HG03460 (cell line): ENCODE results near the gene COX6A1.

Source experiments
- ATAC-seq: cut with Tn5 transposase; IDR thresholded peaks from one replicate; pipeline ENCODE4 v1.9.1; 2021; ENCODE audit not compliant: unreplicated experiment

The COX6A1 gene

GRCh38 chr12:120437735-120438494 lies at the start of gene COX6A1:
TSS of gene COX6A1 (plus strand) at chr12:120438113. CDS start at chr12:120438127, 14 bp downstream.
- peak; percentile 94 for ATAC-seq

- ATAC-seq: no peak
Observed at GRCh38 chr12:120388691-120389481, 49.0 kb upstream of the COX6A1 start.

- ATAC-seq: no peak
Observed at GRCh38 chr12:120390540-120391120, 47.3 kb upstream of the COX6A1 start.

GRCh38 chr12:120394483-120395367 lies 43.2 kb upstream of the COX6A1 start:
- no peak for ATAC-seq

GRCh38 chr12:120397824-120398540 lies 39.9 kb upstream of the COX6A1 start:
- no peak for ATAC-seq

- no peak for ATAC-seq
Observed at GRCh38 chr12:120399531-120399930, 38.4 kb upstream of the COX6A1 start.

- ATAC-seq: no peak
Observed at GRCh38 chr12:120402217-120402616, 35.7 kb upstream of the COX6A1 start.

GRCh38 chr12:120403869-120404268 lies 34.0 kb upstream of the COX6A1 start:
- ATAC-seq: no peak

GRCh38 chr12:120404271-120404670 lies 33.6 kb upstream of the COX6A1 start:
- ATAC-seq: no peak

GRCh38 chr12:120406069-120406468 lies 31.8 kb upstream of the COX6A1 start:
- ATAC-seq: no peak

- no peak for ATAC-seq
Observed at GRCh38 chr12:120406553-120406952, 31.4 kb upstream of the COX6A1 start.

GRCh38 chr12:120408771-120409170 lies 29.1 kb upstream of the COX6A1 start:
- ATAC-seq: no peak

- ATAC-seq: no peak
Observed at GRCh38 chr12:120412421-120412820, 25.5 kb upstream of the COX6A1 start.

GRCh38 chr12:120413901-120414695 lies 23.8 kb upstream of the COX6A1 start:
- no peak for ATAC-seq

- ATAC-seq: no peak
Observed at GRCh38 chr12:120416490-120417216, 21.3 kb upstream of the COX6A1 start.

- no peak for ATAC-seq
Observed at GRCh38 chr12:120417917-120418580, 19.9 kb upstream of the COX6A1 start.

GRCh38 chr12:120421701-120422100 lies 16.2 kb upstream of the COX6A1 start:
- ATAC-seq: no peak

GRCh38 chr12:120422892-120423456 lies 14.9 kb upstream of the COX6A1 start:
- no peak for ATAC-seq
